Measurements from ENCODE around the gene PHF21B. TPM values are rescaled to one million over a fixed set of nuclear protein-coding genes. Genes with fewer than 3 reads are reported as not detected.

PHF21B gene
- polyA plus RNA-seq, 1 experiment = 0.01 TPM

DNA sequence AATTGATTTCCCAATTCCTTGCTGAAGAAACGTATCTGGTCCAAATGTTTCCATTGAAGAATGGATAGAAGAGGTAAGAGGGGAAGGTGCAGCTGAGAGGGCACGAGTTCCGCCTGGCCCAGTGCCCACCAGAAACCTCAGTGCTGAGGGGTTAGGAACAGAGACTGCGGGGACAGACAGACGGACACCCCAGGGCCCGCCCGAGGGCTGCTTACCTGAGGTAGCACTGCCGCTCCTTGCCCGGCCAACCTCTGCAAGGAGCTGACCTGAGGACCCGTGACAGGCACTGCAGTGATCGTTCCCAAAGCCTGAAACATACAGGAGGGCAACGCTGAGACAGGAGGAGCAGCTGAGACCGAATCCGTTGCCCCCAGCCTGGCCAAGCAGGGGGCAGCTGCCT lies 89.6 kb downstream of the PHF21B start:
- CTCF ChIA-PET = no interaction called here
- TF ChIP-seq, protein P1, sequence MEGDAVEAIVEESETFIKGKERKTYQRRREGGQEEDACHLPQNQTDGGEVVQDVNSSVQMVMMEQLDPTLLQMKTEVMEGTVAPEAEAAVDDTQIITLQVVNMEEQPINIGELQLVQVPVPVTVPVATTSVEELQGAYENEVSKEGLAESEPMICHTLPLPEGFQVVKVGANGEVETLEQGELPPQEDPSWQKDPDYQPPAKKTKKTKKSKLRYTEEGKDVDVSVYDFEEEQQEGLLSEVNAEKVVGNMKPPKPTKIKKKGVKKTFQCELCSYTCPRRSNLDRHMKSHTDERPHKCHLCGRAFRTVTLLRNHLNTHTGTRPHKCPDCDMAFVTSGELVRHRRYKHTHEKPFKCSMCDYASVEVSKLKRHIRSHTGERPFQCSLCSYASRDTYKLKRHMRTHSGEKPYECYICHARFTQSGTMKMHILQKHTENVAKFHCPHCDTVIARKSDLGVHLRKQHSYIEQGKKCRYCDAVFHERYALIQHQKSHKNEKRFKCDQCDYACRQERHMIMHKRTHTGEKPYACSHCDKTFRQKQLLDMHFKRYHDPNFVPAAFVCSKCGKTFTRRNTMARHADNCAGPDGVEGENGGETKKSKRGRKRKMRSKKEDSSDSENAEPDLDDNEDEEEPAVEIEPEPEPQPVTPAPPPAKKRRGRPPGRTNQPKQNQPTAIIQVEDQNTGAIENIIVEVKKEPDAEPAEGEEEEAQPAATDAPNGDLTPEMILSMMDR (IDR thresholded peaks at IDR 0.05; ENCODE audit: insufficient read depth, low read depth, low read length) = no peak
- no peak for DNase-seq (ENCODE audit: low read depth)
- Histone ChIP-seq H3K36me3 (ENCODE audit: control insufficient read depth, insufficient read depth, low read length) (no peaks in the 10 kb centered on the region), H3K4me3 (ENCODE audit: low read depth, low read length) (no peak overlapping the region), H3K27me3 (ENCODE audit: control insufficient read depth, insufficient read depth, low read length) (no peaks in the 10 kb centered on the region)
- POLR2A ChIA-PET = no interaction called here

DNA sequence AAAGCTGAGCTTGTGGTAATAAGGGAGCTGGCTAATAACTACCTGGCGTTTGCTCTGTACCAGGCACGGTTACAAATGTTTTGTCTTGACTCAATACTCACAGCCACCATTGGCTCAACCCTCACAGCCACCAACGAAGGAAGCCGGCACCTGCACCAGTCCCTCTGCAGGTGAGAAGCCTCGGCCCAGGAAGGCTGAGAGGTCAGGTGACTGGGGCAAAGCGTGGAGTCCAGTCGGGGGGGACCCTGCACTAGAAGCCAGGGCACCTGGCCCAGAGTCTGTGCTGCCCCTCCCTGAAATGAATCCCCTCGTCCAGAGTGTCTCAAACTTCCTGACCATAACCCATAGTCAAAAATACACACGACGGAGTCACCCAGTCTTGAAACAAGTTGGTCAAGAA lies 90.1 kb downstream of the PHF21B start:
- Histone ChIP-seq H3K4me3 (ENCODE audit: low read depth, low read length) (no peak overlapping the region), H3K36me3 (ENCODE audit: control insufficient read depth, insufficient read depth, low read length) (no peaks in the 10 kb centered on the region), H3K27me3 (ENCODE audit: control insufficient read depth, insufficient read depth, low read length) (no peaks in the 10 kb centered on the region)
- TF ChIP-seq, protein P1 (IDR thresholded peaks at IDR 0.05; ENCODE audit: insufficient read depth, low read depth, low read length) = no peak
- DNase-seq (ENCODE audit: low read depth) = no peak
- ChIA-PET POLR2A (no interaction called here), CTCF (no interaction called here)

DNA sequence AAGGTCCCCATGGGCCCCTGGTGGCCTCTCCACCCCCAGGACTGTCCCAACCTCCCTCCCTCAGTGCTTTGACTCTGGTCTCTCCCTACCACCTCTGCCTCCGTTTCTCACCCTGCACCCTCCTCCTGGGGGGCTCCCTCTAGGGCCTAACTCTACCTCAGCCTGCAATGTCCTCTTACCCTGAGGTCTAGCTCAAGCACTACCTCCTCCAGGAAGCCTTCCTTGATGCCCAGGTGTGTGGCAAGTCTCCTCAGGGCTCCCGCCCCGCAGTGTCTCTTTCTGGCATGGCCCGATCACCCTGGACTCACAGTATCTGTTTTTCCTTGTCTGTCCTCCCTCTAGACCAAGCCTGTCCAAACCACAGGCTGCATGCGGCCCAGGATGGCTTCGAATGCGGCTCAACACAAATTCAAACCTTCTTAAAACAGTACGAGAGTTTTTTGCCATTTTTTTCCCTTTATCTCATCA lies 90.8 kb downstream of the PHF21B start:
- H3K4me3 ChIP-seq (ENCODE audit: low read depth, low read length) = no peak overlapping the region
- CTCF ChIA-PET = no interaction called here
- no peaks in the 10 kb centered on the region for H3K36me3 ChIP-seq (ENCODE audit: control insufficient read depth, insufficient read depth, low read length)
- POLR2A ChIA-PET = no interaction called here
- H3K27me3 ChIP-seq (ENCODE audit: control insufficient read depth, insufficient read depth, low read length) = no peaks in the 10 kb centered on the region
- DNase-seq (ENCODE audit: low read depth) = no peak
- TF ChIP-seq, protein P1 (IDR thresholded peaks at IDR 0.05; ENCODE audit: insufficient read depth, low read depth, low read length) = no peak

DNA sequence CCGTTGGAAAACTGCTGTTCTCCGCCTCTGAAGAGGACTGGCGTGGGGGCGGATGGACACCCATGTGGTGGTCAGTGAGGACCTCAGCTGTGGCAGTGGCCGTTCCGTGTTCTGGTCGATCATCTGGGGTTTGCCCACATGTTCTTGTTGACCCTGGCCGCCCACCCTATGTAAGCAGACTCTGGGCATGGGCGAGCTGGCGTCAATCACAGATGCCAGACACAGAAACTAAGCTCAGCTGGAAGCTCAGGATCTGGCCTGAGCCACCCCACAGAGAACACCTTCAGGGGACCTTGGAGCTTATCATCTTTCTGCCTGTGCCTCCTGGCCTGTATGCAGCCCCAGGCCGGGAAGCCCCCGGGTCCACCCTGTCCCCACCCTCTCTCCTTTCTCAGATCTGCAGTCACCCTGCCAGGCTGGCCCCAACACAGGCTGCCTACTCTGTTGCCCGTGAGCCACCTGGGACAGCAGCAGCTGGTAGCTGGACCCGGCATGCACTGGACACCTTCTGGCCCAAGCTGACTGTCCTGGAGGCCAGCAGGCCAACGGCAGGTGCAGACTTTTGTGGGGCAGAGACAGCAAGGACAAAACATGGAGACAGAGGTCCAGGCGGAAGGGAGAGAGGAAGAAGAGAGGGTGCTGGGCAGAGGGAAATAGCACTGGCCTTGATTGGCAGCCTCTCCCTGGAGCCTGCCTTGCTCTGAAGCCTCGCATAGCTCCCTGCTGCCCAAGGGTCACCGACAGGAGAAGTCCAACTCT lies 91.5 kb downstream of the PHF21B start:
- TF ChIP-seq, protein P1 (IDR thresholded peaks at IDR 0.05; ENCODE audit: insufficient read depth, low read depth, low read length) = no peak
- no peak for DNase-seq (ENCODE audit: low read depth)
- ChIA-PET POLR2A (no interaction called here), CTCF (no interaction called here)
- H3K36me3 ChIP-seq (ENCODE audit: control insufficient read depth, insufficient read depth, low read length) = no peaks in the 10 kb centered on the region
- H3K4me3 ChIP-seq (ENCODE audit: low read depth, low read length) = no peak overlapping the region
- no peaks in the 10 kb centered on the region for H3K27me3 ChIP-seq (ENCODE audit: control insufficient read depth, insufficient read depth, low read length)

DNA sequence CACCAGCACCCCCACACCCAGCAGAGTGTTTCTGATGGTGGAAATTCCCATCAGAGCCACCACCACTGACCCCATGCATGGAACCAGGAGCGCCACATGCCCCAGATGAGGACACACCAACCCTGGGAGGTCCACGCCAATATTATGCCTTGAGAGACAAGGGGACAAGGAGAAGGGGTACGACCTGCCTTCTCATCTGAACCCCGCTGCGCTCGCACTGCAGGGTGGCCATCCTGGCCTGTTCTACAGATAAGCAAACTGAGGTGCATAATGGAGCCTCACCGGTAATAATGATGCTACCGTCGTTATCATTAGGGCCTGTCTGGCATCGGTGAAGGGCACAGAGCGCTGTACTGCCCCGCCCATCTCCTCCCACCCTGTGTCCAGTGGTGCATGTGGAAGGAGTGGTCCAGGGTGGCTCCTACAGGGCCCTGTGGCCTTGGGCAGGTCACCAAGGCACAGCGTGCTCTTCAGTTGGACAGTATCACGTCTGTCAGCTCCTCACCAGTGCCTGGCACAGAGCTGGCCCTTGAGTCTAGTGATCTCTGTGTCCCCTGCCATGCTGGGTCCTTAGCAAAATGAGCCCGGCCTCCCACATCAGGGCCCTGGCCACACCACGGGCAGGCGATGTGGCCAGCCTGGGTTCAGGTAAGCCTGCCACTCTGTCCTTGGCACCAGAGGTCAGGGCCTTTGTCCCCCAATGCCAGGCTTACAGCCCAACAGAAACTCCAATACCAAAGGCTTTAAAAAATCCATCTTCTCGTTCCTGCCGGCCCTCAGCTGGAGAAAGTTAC lies 92.2 kb downstream of the PHF21B start:
- ChIA-PET CTCF (no interaction called here), POLR2A (no interaction called here)
- TF ChIP-seq, protein P1 (IDR thresholded peaks at IDR 0.05; ENCODE audit: insufficient read depth, low read depth, low read length) = no peak
- no peaks in the 10 kb centered on the region for H3K27me3 ChIP-seq (ENCODE audit: control insufficient read depth, insufficient read depth, low read length)
- no peak overlapping the region for H3K4me3 ChIP-seq (ENCODE audit: low read depth, low read length)
- H3K36me3 ChIP-seq (ENCODE audit: control insufficient read depth, insufficient read depth, low read length) = no peaks in the 10 kb centered on the region
- DNase-seq (ENCODE audit: low read depth) = no peak

All from BJ (cell line).